HG03342 (cell line): ENCODE measurements around the gene PRDM16.

ENCODE experiments used
- ATAC-seq: cut with Tn5 transposase; IDR thresholded peaks from one replicate; pipeline ENCODE4 v1.9.1; 2021; ENCODE audit warnings: mild to moderate bottlenecking, moderate library complexity; ENCODE audit not compliant: unreplicated experiment

Gene PRDM16

DNA sequence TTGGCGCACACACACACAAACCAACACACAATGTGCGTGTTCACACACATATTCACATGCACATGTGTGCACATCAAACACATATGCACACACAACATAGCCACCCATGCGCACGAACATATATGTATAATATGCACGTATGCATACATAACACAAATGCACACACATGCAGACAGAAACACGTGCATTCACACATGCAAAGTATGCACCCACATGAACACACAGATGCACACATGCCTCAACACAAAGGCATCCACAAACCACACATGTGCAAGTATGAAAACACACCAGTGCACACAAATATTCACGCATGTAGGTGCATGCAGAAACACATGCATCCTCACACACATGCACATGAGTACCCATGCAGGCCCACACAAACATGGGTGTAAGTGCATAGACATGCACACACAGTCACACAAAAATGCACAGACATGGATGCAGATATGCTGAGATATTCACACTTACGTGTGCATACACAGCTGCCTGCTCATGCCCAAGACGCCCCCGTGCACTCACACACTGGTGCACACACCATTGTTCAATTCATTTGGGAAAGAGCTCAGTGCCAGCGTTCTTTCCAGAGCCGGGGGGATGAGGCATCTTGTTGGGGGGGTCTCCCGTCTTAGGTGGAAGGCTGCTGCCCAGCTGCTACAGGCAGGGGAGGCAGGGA is 332.7 kb downstream of the PRDM16 start:
- no peak for ATAC-seq

DNA sequence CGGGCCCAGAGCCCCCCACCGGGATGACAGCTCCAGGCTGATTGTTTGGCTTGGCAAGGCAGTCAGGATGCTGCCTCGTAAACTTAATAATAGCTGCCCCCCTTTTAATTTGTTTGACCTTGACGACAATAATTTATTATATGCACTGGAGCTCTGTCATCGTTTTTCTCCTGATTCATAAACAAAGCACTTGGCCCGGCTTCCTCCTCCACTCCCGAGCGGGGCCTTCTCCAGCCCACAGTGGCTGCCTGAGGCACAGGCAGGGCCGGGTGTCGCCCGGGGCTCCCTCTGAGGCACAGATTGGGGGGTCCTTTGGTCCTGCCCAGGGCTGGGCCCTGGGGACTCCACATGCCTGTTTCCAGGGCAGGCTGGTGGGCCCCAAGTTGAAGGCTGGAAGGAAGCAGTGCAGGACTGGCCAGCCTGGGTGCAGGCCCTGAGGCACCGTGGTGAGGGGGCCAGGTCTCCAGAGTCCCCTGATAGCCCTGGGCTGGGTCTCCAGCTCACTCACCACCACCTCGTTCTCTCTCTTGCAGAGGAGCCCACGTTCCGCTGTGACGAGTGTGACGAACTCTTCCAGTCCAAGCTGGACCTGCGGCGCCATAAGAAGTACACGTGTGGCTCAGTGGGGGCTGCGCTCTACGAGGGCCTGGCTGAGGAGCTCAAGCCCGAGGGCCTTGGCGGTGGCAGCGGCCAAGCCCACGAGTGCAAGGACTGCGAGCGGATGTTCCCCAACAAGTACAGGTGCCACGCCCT is 333.4 kb downstream of the PRDM16 start:
- no peak for ATAC-seq

DNA sequence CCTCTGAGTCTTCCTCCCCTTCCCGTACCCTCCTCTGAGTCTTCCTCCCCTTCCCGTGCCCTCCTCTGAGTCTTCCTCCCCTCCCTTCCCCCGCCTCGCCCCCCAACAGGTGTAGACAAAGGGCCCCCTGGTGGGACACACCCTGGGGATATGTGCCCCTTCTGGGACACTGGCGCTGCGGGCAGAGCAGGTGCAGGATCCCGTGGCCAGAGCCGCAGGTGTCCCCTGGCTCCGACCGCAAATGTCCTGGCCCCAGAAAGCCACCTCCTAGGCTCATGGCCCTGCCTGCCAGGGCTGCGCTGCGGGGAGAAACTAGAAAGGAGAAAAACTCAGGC is 334.0 kb downstream of the PRDM16 start:
- no peak for ATAC-seq

DNA sequence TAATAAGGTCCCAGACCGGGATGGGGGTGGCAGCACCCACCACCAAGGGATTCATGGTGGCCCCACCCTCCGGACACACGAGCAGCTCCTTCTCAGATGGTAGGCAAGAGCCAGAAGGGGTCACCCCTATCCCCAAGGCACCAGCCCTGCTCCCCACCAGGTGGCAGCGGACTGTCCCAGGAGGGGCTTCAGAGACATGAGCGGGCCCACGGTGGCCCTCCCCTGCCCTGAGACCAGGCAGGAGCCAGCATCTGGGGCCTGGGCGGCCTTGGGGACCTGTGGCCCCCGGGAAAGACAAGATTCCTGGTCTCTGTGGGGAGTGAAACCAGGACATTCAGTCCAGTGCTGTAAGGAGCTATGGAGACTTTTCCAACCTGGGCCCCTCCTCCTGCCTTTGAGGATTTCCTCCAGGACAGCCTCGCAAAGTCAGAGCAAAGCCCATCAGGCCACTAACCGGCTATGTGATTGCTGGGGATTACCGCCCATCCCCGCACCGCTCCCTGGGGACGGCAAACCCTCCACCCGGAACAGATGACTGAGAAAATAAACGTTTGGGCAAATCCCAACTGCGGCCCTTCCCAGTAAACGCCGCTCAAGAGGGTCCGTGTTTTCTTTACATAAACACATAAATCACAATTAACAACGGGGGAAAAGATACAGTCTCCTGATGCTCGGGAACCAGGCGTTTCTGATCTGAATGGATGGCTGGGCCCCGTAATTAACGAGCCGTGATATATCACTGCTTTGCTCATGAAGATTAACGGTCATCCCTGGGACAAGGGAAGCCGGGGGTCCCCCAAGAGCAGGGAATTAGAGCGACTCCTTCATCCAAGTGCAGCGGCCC is 334.6 kb downstream of the PRDM16 start:
- no peak for ATAC-seq

DNA sequence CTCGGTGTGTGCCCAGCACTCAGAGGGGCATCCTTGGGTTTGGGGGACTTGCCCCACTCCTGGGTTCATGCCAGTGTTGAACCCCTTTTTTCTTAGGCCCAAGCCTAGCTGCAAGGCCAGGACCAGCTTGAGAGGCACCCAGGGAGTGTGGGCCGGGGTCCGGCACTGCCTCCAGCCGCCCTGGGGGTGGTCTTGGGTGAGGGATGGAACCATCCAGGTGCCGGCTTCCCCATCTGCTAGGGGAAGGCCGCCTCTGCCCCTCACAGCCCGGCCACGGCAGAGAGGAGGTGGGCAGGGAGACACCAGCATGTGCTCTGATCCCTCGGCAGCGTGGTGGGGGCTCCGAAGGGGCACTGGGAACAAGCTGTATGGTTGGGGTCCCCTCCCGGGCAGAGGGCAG is 335.3 kb downstream of the PRDM16 start:
- no peak for ATAC-seq

DNA sequence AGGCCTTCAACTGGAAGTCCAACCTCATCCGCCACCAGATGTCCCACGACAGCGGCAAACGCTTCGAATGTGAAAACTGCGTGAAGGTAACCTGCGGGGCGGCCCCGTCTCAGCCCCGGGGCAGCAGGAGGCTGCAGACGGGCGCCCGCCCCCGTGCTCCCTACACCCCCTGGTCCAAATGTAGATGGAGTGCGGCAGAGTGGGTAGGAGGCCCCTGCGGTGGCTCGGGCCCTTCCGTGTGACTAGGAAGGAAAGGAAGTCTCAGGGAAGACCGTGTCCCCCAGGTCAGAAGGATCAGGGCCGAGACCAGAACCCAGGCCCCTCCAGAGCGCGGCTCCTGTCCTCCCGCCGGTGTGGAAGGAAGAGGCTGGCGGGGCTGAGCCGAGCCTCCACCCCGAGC is 335.8 kb downstream of the PRDM16 start:
- no peak for ATAC-seq

DNA sequence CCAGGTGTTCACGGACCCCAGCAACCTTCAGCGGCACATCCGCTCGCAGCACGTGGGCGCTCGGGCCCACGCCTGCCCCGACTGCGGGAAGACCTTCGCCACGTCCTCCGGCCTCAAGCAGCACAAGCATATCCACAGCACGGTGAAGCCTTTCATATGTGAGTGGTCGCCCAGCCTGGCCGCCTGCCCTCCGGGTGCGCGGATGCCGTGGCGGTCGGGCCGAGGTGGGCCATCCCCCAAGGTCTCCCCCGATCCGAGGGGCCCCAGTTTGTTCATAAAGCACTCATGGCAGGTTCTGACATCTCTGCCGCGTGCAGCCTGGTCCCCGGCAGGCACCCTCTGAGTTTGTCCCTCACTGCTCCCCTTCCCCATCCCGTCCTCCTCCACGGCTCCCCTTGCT is 336.5 kb downstream of the PRDM16 start:
- ATAC-seq, result no peak

DNA sequence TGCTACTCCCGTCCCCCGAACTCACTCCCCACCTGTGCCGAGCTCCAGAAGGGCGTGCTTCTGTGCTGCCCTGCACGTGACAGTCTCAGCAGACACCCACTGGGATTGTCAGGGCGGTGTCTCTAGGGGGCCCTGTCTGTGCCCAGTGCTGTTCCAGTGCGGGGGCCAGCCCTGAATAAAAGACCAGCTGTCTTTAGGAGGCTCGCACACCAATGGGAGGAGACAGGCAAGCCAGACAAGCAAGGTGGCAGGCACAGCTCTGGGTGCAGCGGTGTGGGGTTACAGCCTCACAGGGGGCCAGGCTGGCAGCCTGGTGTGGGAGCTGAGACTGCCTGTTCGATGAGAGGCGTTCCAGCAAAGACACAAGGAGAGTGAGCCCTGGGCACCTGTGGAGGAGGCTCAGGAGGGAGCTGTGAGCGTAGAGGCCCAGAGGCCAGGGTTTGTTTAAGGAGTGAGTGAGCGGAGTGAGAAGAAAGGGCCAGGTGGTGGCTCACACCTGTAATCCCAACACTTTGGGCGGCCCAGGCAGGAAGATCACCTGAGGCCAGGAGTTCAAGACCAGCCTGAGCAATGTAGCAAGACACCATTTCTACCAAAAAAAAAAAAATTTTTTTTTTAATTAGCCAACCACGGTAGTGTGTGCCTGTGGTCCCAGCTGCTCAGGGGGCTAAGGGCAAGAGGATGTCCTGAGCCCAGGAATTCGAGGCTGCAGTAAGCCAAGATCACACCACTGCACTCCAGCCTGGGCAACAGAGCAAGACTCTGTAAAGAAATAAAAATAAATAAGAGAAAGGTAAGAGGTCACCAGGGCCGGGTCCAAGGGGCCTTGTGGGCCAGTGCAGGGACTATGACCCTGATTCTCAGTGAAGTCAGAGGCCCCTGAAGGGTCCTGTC is 337.2 kb downstream of the PRDM16 start:
- ATAC-seq, result no peak

DNA sequence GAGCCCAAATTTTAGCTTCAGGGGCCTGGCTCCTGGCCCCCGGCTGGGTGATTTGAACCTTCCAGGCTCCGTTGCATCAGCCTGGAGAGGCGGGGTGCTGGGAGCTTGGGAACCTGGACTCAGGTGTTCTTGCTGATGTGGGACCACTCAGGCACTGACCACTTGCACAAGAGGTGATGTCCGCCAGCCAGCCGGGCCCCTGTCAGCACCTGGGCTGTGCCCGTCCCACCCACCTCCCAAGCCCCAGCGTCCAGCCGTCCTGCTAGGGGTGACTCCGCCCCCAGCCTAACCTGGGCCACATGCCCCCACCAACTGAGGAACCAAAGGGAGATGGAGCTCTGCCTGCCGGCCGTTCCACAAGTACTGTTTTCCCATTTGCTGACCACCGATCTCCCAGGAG is 338.0 kb downstream of the PRDM16 start:
- no peak for ATAC-seq

DNA sequence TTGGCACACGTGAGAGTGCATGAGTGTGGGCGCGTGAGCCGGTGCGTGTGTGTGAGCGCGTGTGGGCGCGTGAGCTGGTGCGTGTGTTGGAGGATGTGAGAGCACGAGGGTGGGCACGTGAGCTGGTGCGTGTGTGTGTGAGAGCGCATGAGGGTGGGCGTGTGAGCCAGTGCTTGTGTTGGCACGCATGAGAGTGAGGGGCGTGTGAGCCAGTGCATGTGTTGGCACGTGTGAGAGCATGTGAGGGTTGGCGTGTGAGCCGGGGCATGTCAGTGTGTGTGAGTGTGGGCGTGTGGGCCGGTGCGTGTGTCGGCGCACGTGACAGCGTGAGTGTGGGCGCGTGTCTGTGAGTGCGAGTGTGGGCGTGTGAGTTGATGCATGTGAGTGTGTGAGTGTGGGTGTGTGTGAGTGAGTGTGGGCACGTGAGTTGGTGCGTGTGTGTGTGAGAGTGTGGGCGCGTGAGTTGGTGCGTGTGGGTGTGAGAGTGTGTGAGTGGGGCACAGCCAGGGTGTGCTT is 339.8 kb downstream of the PRDM16 start:
- ATAC-seq, result no peak

DNA sequence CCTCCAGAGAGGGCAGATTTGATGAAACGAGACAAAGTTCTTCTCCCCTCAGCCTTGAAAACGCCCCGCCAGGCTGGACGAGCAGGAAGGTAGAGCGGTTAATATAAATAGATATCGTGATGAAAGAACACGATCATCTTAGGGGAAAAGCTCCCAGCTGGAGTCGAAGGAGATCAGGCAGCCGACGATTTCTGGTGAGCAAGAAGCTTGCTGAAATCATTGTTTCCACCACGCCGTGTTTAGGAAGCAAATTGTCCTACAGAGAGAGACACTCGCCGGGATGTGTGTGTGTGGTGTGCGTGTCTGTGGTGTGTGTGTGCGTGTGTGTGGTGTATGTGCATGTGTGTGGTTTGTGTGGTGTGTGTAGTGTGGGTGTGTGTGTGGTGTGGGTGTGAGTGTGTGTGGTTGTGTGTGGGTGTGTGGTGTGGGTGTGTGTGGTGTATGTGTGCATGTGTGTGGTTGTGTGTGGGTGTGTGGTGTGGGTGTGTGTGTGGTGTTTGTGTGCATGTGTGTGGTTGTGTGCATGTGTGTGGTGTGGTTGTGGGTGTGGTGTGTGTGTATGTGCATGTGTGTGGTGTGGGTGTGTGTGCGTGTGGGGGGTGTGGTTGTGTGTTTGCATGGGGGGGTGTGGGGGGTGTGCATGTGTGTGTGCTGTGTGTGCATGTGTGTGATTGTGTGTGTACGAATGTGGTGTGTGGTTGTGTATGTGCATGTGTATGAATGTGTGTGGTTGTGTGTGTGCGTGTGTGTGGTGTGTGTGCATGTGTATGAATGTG is 340.6 kb downstream of the PRDM16 start:
- ATAC-seq, result no peak

DNA sequence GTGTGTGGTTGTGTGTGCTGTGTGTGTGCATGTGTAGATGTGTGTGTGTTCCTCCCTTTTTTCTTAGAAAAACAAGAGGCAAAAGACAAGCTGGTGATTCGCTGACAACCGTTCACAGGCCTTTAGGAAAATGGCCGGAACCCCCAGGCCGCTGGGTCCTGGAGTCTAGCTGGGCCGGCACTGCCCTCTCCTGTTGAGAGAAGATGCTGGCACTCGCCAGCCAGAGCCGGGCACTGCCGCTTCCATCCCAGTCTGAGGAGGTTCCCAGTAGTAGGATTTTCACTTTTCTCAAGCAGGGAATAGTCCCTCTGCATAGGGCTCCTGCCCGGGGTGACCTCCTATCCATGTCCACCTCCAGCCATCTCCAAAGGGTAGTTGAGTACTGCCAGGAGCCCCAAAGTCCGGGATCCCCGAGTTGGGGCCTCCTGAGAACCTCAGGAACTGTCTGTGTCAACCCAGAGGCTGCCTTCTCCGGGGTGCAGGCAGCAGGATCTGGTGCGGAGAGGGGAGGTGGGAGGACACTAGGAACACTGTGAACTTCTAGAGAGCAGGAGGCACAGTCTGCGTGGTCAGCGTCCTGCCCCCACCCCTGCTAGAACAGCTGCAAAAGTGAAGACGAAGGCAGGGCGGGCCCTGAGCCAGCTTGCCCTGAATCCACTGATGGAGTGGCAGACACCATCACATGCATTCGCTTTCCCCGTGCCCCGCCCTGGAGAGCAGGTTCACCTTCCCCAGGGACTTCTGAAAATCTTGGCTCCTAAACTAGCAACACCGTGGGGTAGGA is 341.3 kb downstream of the PRDM16 start:
- ATAC-seq, result no peak

DNA sequence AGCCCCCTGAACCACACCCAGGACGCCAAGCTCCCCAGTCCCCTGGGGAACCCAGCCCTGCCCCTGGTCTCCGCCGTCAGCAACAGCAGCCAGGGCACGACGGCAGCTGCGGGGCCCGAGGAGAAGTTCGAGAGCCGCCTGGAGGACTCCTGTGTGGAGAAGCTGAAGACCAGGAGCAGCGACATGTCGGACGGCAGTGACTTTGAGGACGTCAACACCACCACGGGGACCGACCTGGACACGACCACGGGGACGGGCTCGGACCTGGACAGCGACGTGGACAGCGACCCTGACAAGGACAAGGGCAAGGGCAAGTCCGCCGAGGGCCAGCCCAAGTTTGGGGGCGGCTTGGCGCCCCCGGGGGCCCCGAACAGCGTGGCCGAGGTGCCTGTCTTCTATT is 342.8 kb downstream of the PRDM16 start:
- ATAC-seq, result no peak

DNA sequence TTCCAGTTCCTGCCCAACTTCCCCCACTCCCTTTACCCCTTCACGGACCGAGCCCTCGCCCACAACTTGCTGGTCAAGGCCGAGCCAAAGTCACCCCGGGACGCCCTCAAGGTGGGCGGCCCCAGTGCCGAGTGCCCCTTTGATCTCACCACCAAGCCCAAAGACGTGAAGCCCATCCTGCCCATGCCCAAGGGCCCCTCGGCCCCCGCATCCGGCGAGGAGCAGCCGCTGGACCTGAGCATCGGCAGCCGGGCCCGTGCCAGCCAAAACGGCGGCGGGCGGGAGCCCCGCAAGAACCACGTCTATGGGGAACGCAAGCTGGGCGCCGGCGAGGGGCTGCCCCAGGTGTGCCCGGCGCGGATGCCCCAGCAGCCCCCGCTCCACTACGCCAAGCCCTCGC is 343.4 kb downstream of the PRDM16 start:
- no peak for ATAC-seq

DNA sequence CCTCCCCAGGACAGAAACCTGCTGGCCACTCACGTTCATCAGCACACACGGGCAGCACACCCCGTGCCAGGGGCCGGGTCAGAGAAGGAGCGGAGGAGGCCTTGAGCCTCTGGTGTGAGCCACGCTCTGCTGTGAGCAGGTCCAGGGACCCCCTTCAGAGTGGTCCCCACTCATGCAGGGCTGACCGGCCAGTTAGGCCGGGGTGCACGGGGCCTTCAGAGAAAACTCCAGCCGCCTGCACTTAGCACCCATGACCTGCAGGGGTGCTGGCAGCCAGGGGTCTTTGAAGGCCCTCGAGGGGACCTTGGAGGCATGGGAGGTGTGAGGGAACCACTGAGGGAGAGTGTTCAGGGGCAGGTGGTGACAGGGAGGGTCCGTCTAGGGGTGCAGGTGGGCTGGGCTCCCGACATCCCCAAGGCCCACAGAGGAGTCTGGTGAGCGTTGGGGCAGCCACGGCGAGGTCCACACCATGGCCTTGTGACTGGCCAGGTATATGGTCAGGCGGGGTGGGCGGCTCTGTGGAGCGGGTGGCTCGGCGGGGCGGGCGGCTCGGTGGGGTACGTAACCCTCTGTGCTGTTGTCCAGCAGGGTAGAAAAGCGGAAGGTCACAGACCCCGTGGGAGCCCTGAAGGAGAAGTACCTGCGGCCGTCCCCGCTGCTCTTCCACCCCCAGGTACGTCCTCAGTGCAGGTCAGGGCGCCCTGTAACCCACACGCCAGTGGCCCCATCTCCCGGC is 345.1 kb downstream of the PRDM16 start:
- ATAC-seq, result no peak

DNA sequence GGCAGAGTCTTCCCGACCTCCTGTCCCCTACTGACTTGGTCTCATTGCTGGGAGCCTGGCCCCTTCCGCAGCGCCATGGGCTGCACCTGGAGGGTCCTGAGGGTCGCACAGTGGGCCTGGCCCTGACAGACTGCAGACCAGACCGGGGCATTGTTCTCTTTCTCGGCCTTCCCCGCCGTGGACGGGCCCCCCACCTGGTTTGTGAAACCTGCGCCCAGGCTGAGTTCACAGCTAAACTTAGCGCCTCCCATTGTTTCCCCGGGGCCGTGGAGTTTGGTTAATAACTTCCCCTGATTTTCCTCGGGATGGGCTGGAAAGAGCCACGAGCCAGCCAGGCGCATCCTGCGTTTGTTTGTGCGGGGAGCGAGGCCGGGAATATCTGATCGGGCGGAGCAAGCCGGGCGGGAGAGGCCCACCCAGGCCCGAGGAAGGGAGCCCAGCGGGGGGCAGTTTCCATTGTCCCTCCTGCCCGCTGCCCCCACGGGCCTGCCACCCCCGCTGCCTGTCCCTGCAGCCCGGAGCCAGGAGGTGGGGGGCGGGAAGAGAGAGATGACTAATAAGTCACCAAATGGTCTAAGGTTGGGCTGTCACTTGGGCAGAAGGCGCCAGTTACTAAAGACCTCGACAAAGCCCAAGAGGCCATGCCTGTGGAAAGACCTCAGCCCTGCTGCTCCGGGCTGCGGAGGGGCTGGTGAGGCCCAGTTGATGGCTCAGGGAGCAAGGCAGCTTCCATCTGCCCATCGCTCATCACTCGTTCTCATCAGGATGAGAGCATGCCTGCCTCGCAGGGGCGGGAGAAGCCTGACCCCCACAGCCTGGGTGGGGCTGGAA is 346.5 kb downstream of the PRDM16 start:
- ATAC-seq, result no peak

DNA sequence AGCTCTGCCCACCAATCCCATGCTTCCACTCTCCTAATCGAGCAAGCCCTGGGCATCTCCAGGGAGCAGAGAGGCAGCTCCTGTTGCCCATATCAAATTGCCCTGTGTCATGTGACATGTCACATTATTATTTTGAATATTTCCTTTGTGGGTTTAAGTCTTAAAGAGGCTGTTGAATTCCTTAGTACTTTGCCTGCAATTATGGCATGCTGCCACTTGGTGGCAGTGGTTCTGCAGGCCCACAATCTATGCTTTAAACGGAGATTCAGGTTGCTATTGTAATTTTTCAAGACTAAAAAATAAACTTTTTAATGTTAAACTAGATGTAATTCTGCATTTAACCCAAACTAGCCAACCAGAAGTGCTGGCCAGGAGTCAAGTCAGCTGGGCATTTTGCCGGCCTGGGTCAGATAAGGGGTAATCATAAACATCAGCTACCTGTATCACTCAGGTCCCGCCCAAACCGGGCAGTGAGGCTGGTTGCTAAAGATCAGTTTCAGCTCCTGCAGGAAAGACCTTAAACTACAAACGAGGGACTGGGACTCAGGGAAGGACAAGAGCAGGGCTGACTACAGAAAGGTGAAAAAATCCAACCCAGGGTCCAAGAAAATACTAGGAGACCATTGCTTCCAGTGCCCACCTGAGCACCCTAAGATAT is 348.2 kb downstream of the PRDM16 start:
- no peak for ATAC-seq
